HG02943 (cell line): Measurements from ENCODE around the gene SERPINE1.
A peak's percentile ranks its signal among the peaks of the same experiment; 100 is the strongest.
"Not testable (repeated sequence)": the region's sequence is repeated elsewhere in the genome, so short reads cannot be mapped to it uniquely, and the experiment has no call there.

ENCODE experiments used
- ATAC-seq: cut with Tn5 transposase; IDR thresholded peaks from one replicate; pipeline ENCODE4 v1.9.1; 2021; ENCODE audit warnings: mild to moderate bottlenecking, low read depth, moderate library complexity; ENCODE audit not compliant: unreplicated experiment

SERPINE1 gene

GRCh38 chr7:101121991-101122932 lies 4.6 kb upstream of the SERPINE1 start:
- ATAC-seq, result no peak

GRCh38 chr7:101122933-101123702 lies 3.8 kb upstream of the SERPINE1 start:
- no peak for ATAC-seq

DNA sequence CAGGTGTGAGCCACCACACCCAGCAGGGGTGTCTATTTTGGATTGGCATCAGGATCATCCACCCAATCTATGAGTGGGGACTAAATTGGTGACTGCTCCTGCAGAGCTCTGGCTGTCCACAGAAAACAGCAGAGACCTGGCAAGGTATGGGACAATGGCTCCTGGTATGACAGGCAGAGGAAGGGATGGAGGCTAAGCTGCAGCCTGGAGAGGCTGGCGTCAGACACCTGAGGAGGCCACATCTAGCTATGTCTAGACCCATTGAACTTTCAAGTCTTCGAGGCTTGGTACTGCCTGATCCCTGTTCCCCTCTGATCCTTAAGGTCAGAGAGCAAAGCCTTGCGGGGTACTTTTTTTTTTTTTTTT lies 3.2 kb upstream of the SERPINE1 start:
- no peak for ATAC-seq

GRCh38 chr7:101124376-101125056 lies 2.4 kb upstream of the SERPINE1 start:
- ATAC-seq, result no peak

DNA sequence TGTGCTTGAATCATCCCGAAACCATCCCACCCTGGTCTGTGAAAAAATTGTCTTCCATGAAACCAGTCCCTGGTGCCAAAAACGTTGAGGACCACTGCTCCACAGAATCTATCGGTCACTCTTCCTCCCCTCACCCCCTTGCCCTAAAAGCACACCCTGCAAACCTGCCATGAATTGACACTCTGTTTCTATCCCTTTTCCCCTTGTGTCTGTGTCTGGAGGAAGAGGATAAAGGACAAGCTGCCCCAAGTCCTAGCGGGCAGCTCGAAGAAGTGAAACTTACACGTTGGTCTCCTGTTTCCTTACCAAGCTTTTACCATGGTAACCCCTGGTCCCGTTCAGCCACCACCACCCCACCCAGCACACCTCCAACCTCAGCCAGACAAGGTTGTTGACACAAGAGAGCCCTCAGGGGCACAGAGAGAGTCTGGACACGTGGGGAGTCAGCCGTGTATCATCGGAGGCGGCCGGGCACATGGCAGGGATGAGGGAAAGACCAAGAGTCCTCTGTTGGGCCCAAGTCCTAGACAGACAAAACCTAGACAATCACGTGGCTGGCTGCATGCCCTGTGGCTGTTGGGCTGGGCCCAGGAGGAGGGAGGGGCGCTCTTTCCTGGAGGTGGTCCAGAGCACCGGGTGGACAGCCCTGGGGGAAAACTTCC lies 784 bp upstream of the SERPINE1 start:
- peak; percentile 71 for ATAC-seq

DNA sequence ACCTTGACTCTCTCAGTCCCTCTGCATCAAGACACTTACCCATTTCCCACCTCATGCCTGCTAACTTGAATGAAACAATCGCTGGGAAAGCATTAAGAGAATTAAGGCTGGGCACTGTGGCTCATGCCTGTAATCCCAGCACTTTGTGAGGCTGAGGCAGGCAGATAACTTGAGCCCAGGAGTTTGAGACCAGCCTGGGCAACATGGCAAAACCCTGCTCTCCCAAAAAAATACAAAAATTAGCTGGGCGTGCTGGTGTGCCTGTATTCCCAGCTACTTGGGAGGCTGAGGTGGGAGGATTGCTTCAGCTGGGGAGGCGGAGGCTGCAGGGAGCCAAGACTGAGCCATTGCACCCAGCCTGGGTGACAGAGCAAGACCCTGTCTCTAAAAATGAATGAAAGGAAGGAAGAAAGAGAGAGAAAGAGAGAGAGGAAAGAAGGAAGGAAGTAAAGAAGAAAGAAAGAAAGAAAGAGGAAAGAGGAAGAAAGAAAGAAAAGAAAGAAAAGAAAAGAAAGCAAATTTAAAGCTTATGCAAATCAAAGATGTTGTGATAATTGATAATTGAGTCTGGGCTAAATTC lies 646 bp downstream of the SERPINE1 start:
- ATAC-seq, result no peak

DNA sequence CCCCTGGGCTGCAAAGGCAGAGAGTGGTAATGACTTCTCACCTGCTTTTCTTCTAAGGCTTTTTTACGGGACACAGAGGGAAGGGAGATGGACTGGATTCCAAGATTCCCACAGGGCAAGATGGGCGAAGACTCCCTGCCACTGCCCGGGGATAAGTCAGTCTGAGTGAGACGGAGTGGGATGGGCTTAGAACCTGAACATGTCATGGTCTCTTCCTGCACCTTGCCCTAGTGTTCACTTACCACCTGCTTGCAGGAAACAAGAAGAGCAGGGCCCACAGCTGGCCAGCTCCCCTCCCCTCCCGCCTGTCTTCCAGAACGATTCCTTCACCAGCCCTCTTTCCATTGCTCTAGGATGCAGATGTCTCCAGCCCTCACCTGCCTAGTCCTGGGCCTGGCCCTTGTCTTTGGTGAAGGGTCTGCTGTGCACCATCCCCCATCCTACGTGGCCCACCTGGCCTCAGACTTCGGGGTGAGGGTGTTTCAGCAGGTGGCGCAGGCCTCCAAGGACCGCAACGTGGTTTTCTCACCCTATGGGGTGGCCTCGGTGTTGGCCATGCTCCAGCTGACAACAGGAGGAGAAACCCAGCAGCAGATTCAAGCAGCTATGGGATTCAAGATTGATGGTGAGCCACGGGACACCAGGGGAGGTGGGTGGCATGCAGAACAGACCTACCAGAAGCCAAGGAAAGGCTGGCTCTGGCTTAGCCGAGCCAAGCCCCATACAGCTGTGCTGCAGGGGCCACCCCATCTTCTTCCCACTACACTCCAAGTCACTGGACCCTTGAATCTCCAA lies 1.3 kb downstream of the SERPINE1 start:
- ATAC-seq, result no peak

DNA sequence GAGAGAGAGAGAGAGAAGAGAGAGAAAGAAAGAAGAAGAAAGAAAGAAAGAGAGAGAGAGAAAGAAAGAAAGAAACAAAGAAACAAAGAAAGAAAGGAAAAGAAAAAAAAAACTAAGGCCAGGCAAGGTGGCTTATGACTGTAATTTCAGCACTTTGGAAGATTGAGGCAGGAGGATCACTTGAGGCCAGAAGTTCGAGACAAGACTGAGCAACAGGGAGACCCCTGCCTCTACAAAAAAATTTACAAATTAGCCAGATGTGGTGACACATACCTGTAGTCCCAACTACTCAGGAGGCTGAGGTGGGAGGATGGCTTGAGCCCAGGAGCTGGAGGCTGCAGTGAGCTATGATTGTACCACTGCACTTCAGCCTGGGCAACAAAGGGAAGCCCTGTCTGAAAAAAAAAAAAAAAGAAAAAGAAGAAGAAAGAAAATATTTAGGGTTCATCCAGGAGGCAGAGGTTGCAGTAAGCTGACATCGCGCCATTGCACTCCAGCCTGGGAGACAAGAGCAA lies 2.8 kb downstream of the SERPINE1 start:
- no peak for ATAC-seq

DNA sequence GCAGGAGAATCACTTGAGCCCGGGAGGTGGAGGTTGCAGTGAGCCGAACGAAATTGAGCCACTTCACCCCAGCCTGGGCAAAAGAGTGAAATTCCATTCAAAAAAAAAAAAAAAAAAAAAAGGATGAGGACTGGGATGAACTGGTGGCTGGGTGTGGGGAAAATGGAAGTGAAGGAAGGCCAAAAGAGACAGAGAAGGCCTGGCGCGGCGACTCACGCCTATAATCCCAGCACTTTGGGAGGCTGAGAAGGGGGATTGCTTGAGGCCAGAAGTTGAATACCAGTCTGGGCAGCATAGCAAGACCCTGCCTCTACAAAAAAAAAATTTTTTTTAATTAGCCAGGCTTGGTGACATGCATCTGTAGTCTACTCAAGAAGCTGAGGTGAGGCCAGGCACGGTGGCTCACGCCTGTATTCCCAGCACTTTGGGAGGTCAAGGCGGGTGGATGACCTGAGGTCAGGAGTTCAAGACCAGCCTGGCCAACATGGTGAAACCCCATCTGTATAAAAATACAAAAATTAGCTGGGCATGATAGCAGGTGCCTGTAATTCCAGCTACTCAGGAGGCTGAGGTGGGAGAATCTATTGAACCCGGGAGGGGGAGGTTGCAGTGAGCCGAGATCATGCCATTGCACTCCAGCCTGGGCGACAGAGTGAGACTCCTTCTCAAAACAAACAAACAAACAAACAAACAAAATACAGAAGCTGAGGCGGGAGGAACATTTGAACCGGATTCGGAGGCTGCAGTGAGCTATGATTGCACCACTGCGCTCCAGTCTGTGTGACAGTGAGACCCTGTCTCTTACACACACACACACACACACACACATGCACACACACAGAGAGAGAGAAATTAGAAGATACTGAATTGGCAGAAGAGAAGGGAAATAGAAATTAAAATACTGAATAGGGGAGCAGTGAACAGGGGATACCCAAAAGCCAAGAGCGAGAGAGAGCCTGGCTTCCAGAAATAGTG lies 6.0 kb downstream of the SERPINE1 start:
- not testable (repeated sequence) for ATAC-seq

DNA sequence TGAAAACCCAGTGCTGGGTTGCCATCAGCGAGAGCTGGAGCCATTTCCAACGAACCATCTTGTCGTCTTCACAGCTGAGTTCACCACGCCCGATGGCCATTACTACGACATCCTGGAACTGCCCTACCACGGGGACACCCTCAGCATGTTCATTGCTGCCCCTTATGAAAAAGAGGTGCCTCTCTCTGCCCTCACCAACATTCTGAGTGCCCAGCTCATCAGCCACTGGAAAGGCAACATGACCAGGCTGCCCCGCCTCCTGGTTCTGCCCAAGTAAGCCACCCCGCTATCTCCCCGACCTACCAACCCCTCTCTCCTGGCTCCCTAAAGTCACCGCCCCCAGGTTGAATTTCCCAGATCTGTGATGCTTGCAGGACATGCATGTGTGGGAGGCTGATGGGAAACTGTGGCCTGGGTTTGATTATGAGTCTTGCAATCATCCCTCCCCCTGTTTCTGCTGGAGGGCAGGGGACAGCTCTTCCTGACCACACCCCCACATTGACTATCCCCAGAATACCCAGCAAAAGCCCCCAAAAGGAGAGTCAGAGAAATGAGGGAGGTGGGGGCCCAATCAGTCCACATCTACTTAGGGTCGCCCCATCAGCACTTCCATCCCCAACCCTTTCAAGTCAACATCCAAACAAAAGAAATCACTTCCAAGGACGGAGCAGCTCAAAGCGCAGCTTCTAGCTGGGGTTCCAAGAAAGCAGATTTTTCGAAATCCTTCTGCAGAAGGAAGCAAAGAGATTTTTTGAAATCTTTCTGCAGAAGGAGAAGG lies 6.9 kb downstream of the SERPINE1 start:
- ATAC-seq, result no peak

DNA sequence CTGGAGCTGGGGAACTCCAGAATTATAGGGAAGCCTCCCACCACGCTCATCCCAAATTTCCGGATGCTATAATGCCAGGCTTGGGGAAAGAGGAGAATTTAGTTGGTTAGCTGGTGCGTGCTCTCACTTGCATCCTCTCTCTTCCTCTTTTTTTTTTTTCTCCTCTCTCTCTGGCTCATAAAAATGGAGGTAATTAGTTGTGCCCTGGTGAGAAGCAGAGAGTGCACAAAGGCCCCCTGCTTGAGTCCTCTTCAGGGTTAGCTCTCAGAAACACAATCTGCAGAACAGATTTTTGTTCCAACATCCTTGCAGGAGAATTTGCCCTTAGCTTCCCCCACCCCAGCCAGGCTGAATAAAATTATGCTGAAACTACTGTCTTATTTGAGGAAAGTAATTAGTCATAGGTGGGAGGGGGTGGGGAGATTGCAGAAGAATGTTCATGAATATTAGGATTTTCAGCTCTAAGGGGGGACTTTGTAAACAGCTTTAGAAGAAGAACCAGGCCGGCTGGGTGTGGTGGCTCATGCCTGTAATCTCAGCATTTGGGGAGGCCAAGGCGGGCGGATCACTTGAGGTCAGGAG lies 7.6 kb downstream of the SERPINE1 start:
- ATAC-seq, result no peak

DNA sequence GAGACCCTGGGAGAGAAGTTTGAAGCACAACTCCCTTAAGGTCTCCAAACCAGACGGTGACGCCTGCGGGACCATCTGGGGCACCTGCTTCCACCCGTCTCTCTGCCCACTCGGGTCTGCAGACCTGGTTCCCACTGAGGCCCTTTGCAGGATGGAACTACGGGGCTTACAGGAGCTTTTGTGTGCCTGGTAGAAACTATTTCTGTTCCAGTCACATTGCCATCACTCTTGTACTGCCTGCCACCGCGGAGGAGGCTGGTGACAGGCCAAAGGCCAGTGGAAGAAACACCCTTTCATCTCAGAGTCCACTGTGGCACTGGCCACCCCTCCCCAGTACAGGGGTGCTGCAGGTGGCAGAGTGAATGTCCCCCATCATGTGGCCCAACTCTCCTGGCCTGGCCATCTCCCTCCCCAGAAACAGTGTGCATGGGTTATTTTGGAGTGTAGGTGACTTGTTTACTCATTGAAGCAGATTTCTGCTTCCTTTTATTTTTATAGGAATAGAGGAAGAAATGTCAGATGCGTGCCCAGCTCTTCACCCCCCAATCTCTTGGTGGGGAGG lies 10.8 kb downstream of the SERPINE1 start:
- ATAC-seq, result no peak

- peak; percentile 59 for ATAC-seq
Observed at GRCh38 chr7:101138213-101138870, 11.4 kb downstream of the SERPINE1 start.

GRCh38 chr7:101140339-101140699 lies 13.4 kb downstream of the SERPINE1 start:
- no peak for ATAC-seq

DNA sequence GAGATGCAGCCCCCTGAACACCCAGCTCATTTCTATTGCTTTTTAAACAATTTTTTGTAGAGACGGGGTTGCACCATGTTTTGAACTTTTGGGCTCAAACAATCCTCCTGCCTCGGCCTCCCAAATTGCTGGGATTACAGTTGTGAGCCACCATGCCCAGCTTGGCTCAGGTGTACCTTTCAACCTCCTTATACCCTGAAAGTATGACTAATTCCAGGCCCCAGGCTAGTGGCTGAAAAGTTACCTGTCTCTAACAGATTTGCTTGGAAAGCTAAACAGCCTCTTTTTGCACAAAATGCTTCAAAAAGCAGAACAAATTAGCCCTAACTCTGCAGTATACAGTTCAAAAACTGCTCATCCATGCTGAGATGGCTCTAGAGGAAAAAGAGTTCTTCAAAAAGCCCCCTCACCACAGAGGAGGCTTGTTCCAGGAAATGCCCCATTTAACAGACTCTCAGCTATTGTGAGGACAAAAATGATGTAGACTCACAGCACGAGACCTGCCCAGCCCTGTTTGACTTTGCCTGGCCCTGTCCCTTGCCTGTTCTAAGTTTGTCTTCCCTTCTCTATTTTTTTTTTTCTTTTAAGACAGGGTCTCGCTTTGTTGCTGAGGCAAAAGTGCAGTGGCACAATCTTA lies 14.0 kb downstream of the SERPINE1 start:
- ATAC-seq, result no peak
